ENCODE results near the gene PRRC2B.
A peak's percentile ranks its signal among the peaks of the same experiment; 100 is the strongest.

PRRC2B gene

DNA sequence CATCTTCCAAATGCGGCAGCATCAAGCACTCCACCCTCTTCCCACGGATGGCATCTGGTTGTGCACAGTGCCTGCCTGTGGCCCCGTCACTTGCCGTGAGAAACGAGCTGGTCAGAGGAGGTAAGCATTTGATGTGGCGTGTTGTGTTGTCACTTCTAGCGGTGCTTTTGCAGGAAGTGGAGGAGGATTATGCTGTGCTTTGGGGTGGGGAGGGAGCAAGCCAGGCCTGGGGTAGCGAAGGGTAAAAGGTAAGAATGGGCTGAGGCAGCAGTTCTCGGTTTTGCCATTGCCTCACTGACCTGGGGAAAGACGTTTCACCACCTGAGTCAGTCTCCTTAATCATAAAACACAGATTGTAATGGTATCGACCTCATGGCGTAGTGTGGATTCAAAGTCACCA, 106.5 kb downstream of the PRRC2B start:
- Histone ChIP-seq H3K4me1 (ENCODE audit: insufficient read depth, insufficient read length) (peaks cover 12% of the 10 kb centered on the region), H3K36me3 (ENCODE audit: insufficient read depth, insufficient read length, low read length) (peaks cover 56% of the 10 kb centered on the region), H3K9me3 (ENCODE audit: insufficient read depth, low read length) (no peaks in the 10 kb centered on the region), H3K9ac (ENCODE audit: insufficient read length, low read depth) (no peak overlapping the region), H3K4me3 (ENCODE audit: insufficient read length, low read depth) (no peak overlapping the region), H3K27me3 (ENCODE audit: insufficient read depth, insufficient read length) (peaks cover 6% of the 10 kb centered on the region)
- no peak for DNase-seq (ENCODE audit: low read depth, low spot score)
- TF ChIP-seq YY1 (IDR thresholded peaks at IDR 0.05; ENCODE audit: insufficient read depth, insufficient read length) (no peak), ZNF274 (IDR thresholded peaks at IDR 0.05; ENCODE audit: low read depth, low read length) (no peak), SUZ12 (IDR thresholded peaks at IDR 0.05; ENCODE audit: extremely low read depth, insufficient read depth, insufficient read length) (no peak)

DNA sequence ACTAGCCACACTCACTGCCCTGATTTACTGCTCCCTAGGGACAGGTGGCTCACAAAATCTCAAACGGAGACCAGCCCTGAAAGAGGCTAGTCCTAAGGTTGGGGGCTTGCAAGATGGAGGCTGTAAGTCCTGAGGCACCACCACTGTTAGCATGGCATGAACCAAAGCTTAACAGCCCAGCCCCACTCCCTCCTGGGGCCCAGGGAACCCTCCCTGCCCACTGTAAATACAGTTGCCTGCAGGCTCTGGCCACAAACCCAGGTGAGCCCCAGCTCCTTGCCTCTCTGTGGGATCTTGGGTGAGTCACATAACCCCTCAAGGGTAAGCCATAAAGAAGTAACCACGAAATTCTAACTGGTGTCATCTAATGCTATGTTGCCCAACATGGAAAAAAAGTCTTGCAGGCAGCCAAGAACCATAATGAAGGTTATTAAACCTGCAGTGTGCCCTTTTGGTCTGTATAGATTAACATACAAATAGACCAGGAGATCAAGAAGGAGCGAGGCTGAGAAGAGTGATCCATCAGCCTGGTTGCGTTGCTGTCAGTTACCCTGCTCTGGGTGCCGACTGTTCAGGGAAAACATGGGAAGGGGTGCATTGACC, 107.2 kb downstream of the PRRC2B start:
- Histone ChIP-seq H3K27me3 (ENCODE audit: insufficient read depth, insufficient read length) (peaks cover 6% of the 10 kb centered on the region), H3K9me3 (ENCODE audit: insufficient read depth, low read length) (no peaks in the 10 kb centered on the region), H3K36me3 (ENCODE audit: insufficient read depth, insufficient read length, low read length) (peaks cover 50% of the 10 kb centered on the region), H3K4me3 (ENCODE audit: insufficient read length, low read depth) (no peak overlapping the region), H3K4me1 (ENCODE audit: insufficient read depth, insufficient read length) (peaks cover 12% of the 10 kb centered on the region), H3K9ac (ENCODE audit: insufficient read length, low read depth) (no peak overlapping the region)
- DNase-seq (ENCODE audit: low read depth, low spot score): no peak
- TF ChIP-seq SUZ12 (IDR thresholded peaks at IDR 0.05; ENCODE audit: extremely low read depth, insufficient read depth, insufficient read length) (no peak), ZNF274 (IDR thresholded peaks at IDR 0.05; ENCODE audit: low read depth, low read length) (no peak), YY1 (IDR thresholded peaks at IDR 0.05; ENCODE audit: insufficient read depth, insufficient read length) (no peak)

DNA sequence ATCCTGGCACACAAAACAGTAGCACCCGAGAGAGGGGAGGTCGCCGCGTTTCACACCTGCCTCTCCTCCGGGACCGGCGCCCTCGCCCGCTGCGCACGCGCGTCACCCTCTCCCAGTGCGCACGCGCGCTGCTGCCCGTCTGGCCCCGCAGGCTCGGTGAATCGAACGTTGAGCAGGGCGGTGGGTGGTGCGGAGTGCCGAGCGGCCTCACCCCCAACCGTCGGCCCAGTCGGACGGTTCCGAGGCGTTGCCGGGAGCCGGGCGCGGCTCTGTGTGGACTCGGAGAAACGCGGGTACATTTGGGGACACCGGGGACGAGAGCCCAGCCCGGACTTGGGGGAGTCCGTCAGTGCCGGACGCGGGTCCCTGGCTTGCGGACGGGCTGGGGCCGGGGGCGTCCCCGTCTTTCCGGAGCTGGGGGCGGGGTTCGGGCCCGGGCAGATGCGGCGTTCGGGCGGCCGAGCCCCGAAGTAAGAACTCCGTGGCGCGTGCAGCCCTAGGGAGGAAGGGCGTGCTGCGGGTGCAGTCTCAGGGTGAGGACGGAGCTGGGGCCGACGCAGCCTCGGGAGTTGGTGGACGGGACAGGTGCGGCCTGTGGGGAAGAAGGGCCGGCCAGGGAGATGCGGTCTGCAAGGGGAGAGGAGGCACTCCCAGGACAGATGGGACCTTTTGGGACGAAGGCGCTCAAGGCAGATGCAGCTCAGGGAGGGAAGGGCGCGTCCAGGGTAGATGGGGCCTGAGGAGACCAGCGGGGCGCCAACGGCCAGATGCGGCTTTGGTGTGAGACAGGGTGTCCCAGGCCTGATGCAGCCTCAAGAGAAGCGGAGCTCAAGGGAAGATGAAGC, 109.1 kb downstream of the PRRC2B start, which contains the start of gene POMT1:
Gene POMT1, plus strand, starts transcription at position 138 of the 845 bp plus-strand sequence. CDS start 1,301 bp downstream, outside the sequence.
- peaks cover 9% of the 10 kb centered on the region for H3K4me1 ChIP-seq (ENCODE audit: insufficient read depth, insufficient read length)
- H3K9ac ChIP-seq (ENCODE audit: insufficient read length, low read depth): peak within 1 kb of the TSS; percentile 92
- peaks cover 6% of the 10 kb centered on the region for H3K27me3 ChIP-seq (ENCODE audit: insufficient read depth, insufficient read length)
- peak within 1 kb of the TSS; percentile 85 for H3K4me3 ChIP-seq (ENCODE audit: insufficient read length, low read depth)
- no peak for TF ChIP-seq YY1 (IDR thresholded peaks at IDR 0.05; ENCODE audit: insufficient read depth, insufficient read length)
- no peaks in the 10 kb centered on the region for H3K9me3 ChIP-seq (ENCODE audit: insufficient read depth, low read length)
- peaks cover 47% of the 10 kb centered on the region for H3K36me3 ChIP-seq (ENCODE audit: insufficient read depth, insufficient read length, low read length)
- DNase-seq (ENCODE audit: low read depth, low spot score): peak; percentile 79

DNA sequence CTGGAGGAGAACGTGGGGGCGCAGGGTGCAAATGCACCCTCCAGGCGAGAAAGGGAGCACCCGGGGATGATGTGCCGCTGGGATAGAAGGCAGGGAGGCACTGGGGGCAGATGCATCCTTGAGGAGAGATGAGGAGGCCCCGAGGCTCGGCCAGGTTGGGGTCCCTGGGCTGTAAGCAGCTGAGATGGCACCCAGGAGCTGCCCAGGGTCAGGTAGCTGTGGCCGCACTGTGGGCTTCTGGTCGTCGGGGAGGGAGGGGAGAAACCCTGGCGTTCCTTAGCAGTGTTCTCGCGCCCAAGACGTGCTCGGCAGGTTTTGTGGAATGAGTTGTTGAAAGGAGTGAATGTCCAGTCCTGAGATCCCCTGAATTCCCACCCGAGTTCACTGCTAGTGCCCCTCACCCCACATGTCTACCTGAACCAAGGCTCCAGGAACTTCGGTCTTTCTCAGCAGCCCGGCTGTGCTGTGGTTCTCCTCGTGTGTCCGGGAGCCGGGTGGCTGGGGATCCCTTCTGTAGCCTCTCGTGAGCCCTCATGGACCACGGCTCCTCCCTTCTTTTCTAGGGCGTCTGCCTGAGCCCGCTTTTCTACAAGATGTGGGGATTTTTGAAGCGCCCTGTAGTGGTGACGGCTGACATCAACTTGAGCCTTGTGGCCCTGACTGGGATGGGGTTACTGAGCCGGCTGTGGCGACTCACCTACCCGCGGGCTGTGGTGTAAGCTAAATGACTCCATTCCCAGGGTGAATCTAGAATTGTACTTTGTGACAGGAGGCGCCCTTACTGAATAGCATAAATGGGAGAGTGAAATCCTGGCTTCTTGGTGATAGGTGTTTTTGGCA, 110.0 kb downstream of the PRRC2B start:
- peak overlapping the region; percentile 92 for H3K9ac ChIP-seq (ENCODE audit: insufficient read length, low read depth)
- peaks cover 6% of the 10 kb centered on the region for H3K27me3 ChIP-seq (ENCODE audit: insufficient read depth, insufficient read length)
- H3K36me3 ChIP-seq (ENCODE audit: insufficient read depth, insufficient read length, low read length): peaks cover 43% of the 10 kb centered on the region
- peaks cover 9% of the 10 kb centered on the region for H3K4me1 ChIP-seq (ENCODE audit: insufficient read depth, insufficient read length)
- H3K9me3 ChIP-seq (ENCODE audit: insufficient read depth, low read length): no peaks in the 10 kb centered on the region
- TF ChIP-seq YY1 (IDR thresholded peaks at IDR 0.05; ENCODE audit: insufficient read depth, insufficient read length): no peak
- no peak for TF ChIP-seq SUZ12 (IDR thresholded peaks at IDR 0.05; ENCODE audit: extremely low read depth, insufficient read depth, insufficient read length)
- no peak for DNase-seq (ENCODE audit: low read depth, low spot score)
- H3K4me3 ChIP-seq (ENCODE audit: insufficient read length, low read depth): peak overlapping the region; percentile 85

DNA sequence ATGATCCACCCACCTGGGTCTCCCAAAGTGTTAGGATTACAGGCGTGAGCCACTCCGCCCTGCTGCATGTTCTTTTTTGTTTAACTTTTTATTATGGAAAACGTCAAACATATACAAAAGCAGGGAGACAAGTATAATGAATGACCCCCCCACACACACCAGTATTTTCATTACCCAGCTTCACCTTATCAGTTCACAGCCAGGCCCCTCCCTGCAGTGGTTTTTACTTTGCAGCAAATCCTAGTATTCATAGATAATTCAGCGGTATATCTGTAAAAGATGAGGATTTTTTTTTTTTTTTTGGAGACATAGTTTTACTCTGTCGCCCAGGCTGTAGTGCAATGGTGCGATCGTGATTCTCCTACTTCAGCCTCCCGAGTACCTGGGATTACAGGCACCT, 111.1 kb downstream of the PRRC2B start:
- peaks cover 4% of the 10 kb centered on the region for H3K4me1 ChIP-seq (ENCODE audit: insufficient read depth, insufficient read length)
- no peak overlapping the region for H3K4me3 ChIP-seq (ENCODE audit: insufficient read length, low read depth)
- peaks cover 6% of the 10 kb centered on the region for H3K27me3 ChIP-seq (ENCODE audit: insufficient read depth, insufficient read length)
- no peak for TF ChIP-seq YY1 (IDR thresholded peaks at IDR 0.05; ENCODE audit: insufficient read depth, insufficient read length)
- TF ChIP-seq SUZ12 (IDR thresholded peaks at IDR 0.05; ENCODE audit: extremely low read depth, insufficient read depth, insufficient read length): no peak
- TF ChIP-seq ZNF274 (IDR thresholded peaks at IDR 0.05; ENCODE audit: low read depth, low read length): no peak
- DNase-seq (ENCODE audit: low read depth, low spot score): no peak
- H3K9ac ChIP-seq (ENCODE audit: insufficient read length, low read depth): no peak overlapping the region
- H3K36me3 ChIP-seq (ENCODE audit: insufficient read depth, insufficient read length, low read length): peaks cover 43% of the 10 kb centered on the region
- no peaks in the 10 kb centered on the region for H3K9me3 ChIP-seq (ENCODE audit: insufficient read depth, low read length)

DNA sequence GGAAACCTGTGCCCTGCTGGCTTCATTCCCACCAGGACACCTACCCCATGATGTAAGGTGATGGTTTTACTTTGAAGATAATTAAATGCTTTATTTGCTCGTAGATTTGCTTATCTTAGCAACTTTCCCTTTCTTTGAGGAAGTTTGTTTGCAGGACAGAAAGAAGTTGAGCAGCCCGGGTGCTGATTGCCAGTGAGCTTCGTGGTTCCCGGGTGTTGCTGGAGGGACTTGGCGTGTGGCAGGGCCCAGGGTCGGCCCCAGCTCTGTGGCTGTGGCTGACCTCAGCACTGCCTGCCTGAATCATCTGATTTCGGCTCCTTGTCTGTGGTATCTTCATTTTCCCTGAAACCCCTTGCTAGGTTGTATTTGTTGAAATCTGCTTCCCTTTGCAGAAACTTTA, 117.5 kb downstream of the PRRC2B start:
- Histone ChIP-seq H3K4me3 (ENCODE audit: insufficient read length, low read depth) (no peak overlapping the region), H3K27me3 (ENCODE audit: insufficient read depth, insufficient read length) (no peaks in the 10 kb centered on the region), H3K9me3 (ENCODE audit: insufficient read depth, low read length) (peaks cover 8% of the 10 kb centered on the region; the same call in 1 of the 2 replicates), H3K9ac (ENCODE audit: insufficient read length, low read depth) (no peak overlapping the region), H3K4me1 (ENCODE audit: insufficient read depth, insufficient read length) (no peaks in the 10 kb centered on the region), H3K36me3 (ENCODE audit: insufficient read depth, insufficient read length, low read length) (peaks cover 88% of the 10 kb centered on the region)
- TF ChIP-seq SUZ12 (IDR thresholded peaks at IDR 0.05; ENCODE audit: extremely low read depth, insufficient read depth, insufficient read length) (no peak), ZNF274 (IDR thresholded peaks at IDR 0.05; ENCODE audit: low read depth, low read length) (no peak), YY1 (IDR thresholded peaks at IDR 0.05; ENCODE audit: insufficient read depth, insufficient read length) (no peak)
- DNase-seq (ENCODE audit: low read depth, low spot score): no peak

DNA sequence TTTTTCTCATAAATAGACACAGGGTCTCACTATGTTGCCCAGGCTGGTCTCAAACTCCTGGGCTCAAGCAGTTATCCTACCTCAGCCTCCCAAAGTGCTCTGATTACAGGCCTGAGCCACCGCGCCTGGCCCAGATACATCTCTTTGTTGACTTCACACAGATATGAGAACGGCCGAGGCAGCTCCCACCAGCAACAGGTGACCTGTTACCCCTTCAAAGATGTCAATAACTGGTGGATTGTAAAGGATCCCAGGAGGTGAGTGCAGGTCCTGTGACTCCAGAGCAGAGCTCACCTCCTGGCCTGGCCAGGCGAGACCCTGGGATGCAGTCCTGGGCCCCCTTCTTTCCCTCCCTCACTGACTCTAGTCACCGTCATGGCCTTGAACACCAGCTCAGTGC, 118.0 kb downstream of the PRRC2B start:
- no peak overlapping the region for H3K4me3 ChIP-seq (ENCODE audit: insufficient read length, low read depth)
- H3K9ac ChIP-seq (ENCODE audit: insufficient read length, low read depth): no peak overlapping the region
- TF ChIP-seq YY1 (IDR thresholded peaks at IDR 0.05; ENCODE audit: insufficient read depth, insufficient read length) (no peak), ZNF274 (IDR thresholded peaks at IDR 0.05; ENCODE audit: low read depth, low read length) (no peak), SUZ12 (IDR thresholded peaks at IDR 0.05; ENCODE audit: extremely low read depth, insufficient read depth, insufficient read length) (no peak)
- peaks cover 90% of the 10 kb centered on the region for H3K36me3 ChIP-seq (ENCODE audit: insufficient read depth, insufficient read length, low read length)
- no peak for DNase-seq (ENCODE audit: low read depth, low spot score)
- H3K27me3 ChIP-seq (ENCODE audit: insufficient read depth, insufficient read length): no peaks in the 10 kb centered on the region
- H3K9me3 ChIP-seq (ENCODE audit: insufficient read depth, low read length): peaks cover 8% of the 10 kb centered on the region; the same call in 1 of the 2 replicates
- no peaks in the 10 kb centered on the region for H3K4me1 ChIP-seq (ENCODE audit: insufficient read depth, insufficient read length)
